OCI-LY1 (cell line): ENCODE measurements around the gene METAP1D.

Experiments
- H2AFZ ChIP-seq: fragments of 200-600 bp; sonication (generic), shearing (Covaris generic); 2 replicates; pipeline ENCODE4 v1.6.0; 2014; ENCODE audit warnings: antibody characterized with exemption, mild to moderate bottlenecking, low read length
- H3F3A ChIP-seq: fragments of 200-600 bp; sonication (generic), shearing (Covaris generic); 2 replicates; pipeline ENCODE4 v1.6.0; 2014; ENCODE audit warnings: mild to moderate bottlenecking, antibody characterized with exemption, low read length, moderate library complexity; ENCODE audit not compliant: insufficient read depth
- H3K27ac ChIP-seq: fragments of 200-600 bp; sonication (generic); 2 replicates; pipeline ENCODE4 v1.5.1; 2014; ENCODE audit warnings: low read length, mixed run types, mild to moderate bottlenecking, low read depth; ENCODE audit not compliant: poor library complexity, severe bottlenecking
- H3K27me3 ChIP-seq: fragments of 200-600 bp; sonication (generic); 2 replicates; pipeline ENCODE4 v1.6.0; 2014; ENCODE audit warnings: antibody characterized with exemption, mild to moderate bottlenecking, low read length, moderate library complexity; ENCODE audit not compliant: insufficient read depth
- H3K36me3 ChIP-seq: fragments of 200-600 bp; sonication (generic); 2 replicates; pipeline ENCODE4 v1.6.1; 2014; ENCODE audit warnings: mild to moderate bottlenecking, antibody characterized with exemption, low read length, moderate library complexity, mixed read lengths; ENCODE audit not compliant: insufficient read depth
- H3K4me1 ChIP-seq: fragments of 200-600 bp; sonication (generic); 2 replicates; pipeline ENCODE4 v1.5.1; 2014; ENCODE audit warnings: mild to moderate bottlenecking, low read length, moderate library complexity; ENCODE audit not compliant: insufficient read depth, severe bottlenecking
- H3K4me2 ChIP-seq: fragments of 200-600 bp; sonication (generic), shearing (Covaris generic); 2 replicates; pipeline ENCODE4 v1.6.1; 2014; ENCODE audit warnings: low read length
- H3K4me3 ChIP-seq: fragments of 200-600 bp; sonication (generic); 2 replicates; pipeline ENCODE4 v1.5.1; 2014; ENCODE audit warnings: low read length, low read depth, mild to moderate bottlenecking, mixed read lengths; ENCODE audit not compliant: poor library complexity, severe bottlenecking
- H3K79me2 ChIP-seq: fragments of 200-600 bp; shearing (Covaris generic); 2 replicates; pipeline ENCODE4 v1.6.1; 2016; ENCODE audit warnings: mixed run types, low read length, mixed read lengths; ENCODE audit not compliant: insufficient read depth
- H3K9ac ChIP-seq: fragments of 200-600 bp; sonication (generic), shearing (Covaris generic); 2 replicates; pipeline ENCODE4 v1.6.1; 2014; ENCODE audit warnings: mild to moderate bottlenecking, low read length, mixed read lengths
- H3K9me2 ChIP-seq: fragments of 200-600 bp; sonication (generic), shearing (Covaris generic); 2 replicates; pipeline ENCODE4 v1.6.1; 2014; ENCODE audit warnings: low read depth, mild to moderate bottlenecking, low read length, mixed read lengths
- H3K9me3 ChIP-seq: fragments of 200-600 bp; shearing (Covaris generic); 2 replicates; pipeline ENCODE4 v1.6.1; 2014; ENCODE audit warnings: low read length, mixed read lengths
- H4K20me1 ChIP-seq: fragments of 200-600 bp; sonication (generic), shearing (Covaris generic); 2 replicates; pipeline ENCODE4 v1.6.0; 2016; ENCODE audit warnings: mild to moderate bottlenecking, low read length; ENCODE audit not compliant: insufficient read depth
- EZH2 ChIP-seq: fragments of 200-600 bp; sonication (generic), shearing (Covaris generic); IDR thresholded peaks from 2 replicates; pipeline ENCODE4 v1.8.0; 2017; ENCODE audit warnings: borderline replicate concordance, mixed run types, mild to moderate bottlenecking, antibody characterized with exemption, low read length, moderate library complexity, mixed read lengths
- TF ChIP-seq, protein P1 (sequence below): fragments of 200-600 bp; sonication (generic), shearing (Covaris generic); IDR thresholded peaks from 2 replicates; pipeline ENCODE4 v1.5.1; 2017; ENCODE audit warnings: mild to moderate bottlenecking, antibody characterized with exemption, low read length, moderate library complexity, mixed read lengths

METAP1D gene

DNA sequence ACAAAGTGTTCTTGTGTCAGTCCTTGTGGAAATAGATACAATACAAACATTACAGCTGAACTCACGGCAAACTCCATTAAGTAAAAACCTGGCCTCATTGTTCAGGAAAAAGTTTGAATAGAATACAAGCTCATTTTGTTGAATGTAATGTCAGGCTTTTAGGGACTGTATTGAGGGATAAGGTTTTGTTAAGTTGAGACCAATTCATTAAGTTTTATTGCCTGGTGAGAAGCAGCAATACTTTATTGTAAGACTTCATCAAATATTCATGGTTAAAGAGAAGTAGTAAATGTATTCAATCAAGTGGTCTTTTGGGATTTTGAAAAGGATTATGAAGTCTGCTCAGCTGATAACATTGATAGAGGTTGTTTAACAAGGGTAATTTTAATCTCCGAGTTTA lies 35.4 kb upstream of the METAP1D start:
- peaks cover 41% of the 10 kb centered on the region for H3K36me3 ChIP-seq

DNA sequence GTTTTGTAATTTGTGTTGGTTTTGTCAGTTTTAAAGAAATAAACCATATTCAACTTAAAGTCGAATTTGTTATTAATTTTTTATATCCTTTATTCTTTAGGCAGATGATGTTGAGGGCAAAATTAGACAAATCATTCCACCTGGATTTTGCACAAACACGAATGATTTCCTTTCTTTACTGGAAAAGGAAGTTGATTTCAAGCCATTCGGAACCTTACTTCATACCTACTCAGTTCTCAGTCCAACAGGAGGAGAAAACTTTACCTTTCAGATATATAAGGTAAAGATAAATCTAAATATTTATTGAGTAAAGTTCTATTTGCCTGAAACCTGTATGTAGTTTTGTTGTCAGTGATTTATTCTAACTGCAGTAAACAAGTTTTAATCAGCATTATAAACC lies 34.5 kb upstream of the METAP1D start:
- Histone ChIP-seq H3K27ac (no peak overlapping the region), H3K9ac (no peak overlapping the region), H3K9me3 (no peaks in the 10 kb centered on the region), H3K4me1 (no peaks in the 10 kb centered on the region), H3F3A (no peaks in the 10 kb centered on the region), H3K36me3 (peaks cover 47% of the 10 kb centered on the region), H2AFZ (no peak overlapping the region), H3K4me3 (no peak overlapping the region), H3K27me3 (no peaks in the 10 kb centered on the region), H3K4me2 (no peak overlapping the region), H3K9me2 (no peaks in the 10 kb centered on the region), H3K79me2 (no peaks in the 10 kb centered on the region; the same call in 1 of the 2 replicates), H4K20me1 (no peaks in the 10 kb centered on the region)
- no peak for TF ChIP-seq EZH2
- TF ChIP-seq, protein P1, sequence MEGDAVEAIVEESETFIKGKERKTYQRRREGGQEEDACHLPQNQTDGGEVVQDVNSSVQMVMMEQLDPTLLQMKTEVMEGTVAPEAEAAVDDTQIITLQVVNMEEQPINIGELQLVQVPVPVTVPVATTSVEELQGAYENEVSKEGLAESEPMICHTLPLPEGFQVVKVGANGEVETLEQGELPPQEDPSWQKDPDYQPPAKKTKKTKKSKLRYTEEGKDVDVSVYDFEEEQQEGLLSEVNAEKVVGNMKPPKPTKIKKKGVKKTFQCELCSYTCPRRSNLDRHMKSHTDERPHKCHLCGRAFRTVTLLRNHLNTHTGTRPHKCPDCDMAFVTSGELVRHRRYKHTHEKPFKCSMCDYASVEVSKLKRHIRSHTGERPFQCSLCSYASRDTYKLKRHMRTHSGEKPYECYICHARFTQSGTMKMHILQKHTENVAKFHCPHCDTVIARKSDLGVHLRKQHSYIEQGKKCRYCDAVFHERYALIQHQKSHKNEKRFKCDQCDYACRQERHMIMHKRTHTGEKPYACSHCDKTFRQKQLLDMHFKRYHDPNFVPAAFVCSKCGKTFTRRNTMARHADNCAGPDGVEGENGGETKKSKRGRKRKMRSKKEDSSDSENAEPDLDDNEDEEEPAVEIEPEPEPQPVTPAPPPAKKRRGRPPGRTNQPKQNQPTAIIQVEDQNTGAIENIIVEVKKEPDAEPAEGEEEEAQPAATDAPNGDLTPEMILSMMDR: no peak

More for the DNA sequence above, 35.4 kb upstream of the METAP1D start:
- no peaks in the 10 kb centered on the region for H3K9me3 ChIP-seq
- no peaks in the 10 kb centered on the region for H3K9me2 ChIP-seq
- no peaks in the 10 kb centered on the region for H3F3A ChIP-seq
- H3K27ac ChIP-seq: no peak overlapping the region
- H3K4me3 ChIP-seq: no peak overlapping the region
- no peaks in the 10 kb centered on the region for H3K27me3 ChIP-seq
- H3K79me2 ChIP-seq: no peaks in the 10 kb centered on the region; the same call in 1 of the 2 replicates
- no peaks in the 10 kb centered on the region for H4K20me1 ChIP-seq
- no peak for TF ChIP-seq EZH2
- TF ChIP-seq, protein P1: no peak
- no peak overlapping the region for H3K9ac ChIP-seq
- no peaks in the 10 kb centered on the region for H3K4me1 ChIP-seq
- H2AFZ ChIP-seq: no peak overlapping the region
- H3K4me2 ChIP-seq: no peak overlapping the region

DNA sequence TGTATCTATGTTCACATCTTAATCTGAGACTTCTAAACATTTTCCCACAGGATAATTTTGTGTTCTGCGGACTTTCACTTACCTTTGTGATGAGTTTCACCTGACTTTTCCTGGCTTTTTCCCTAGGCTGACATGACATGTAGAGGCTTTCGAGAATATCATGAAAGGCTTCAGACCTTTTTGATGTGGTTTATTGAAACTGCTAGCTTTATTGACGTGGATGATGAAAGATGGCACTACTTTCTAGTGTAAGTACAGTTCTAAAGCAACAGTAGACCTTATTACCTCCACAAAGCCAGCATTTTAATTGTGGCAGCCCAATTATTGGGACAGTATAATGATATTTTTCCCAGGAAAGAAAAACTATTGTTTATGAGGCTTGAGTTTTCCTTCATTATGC lies 34.1 kb upstream of the METAP1D start:
- no peaks in the 10 kb centered on the region for H3K9me3 ChIP-seq
- no peaks in the 10 kb centered on the region for H3K27me3 ChIP-seq
- no peaks in the 10 kb centered on the region; the same call in 1 of the 2 replicates for H3K79me2 ChIP-seq
- TF ChIP-seq EZH2: no peak
- TF ChIP-seq, protein P1: no peak
- no peak overlapping the region for H3K4me3 ChIP-seq
- no peak overlapping the region for H3K27ac ChIP-seq
- H2AFZ ChIP-seq: no peak overlapping the region
- H3K36me3 ChIP-seq: peaks cover 47% of the 10 kb centered on the region
- H3K4me1 ChIP-seq: no peaks in the 10 kb centered on the region
- H4K20me1 ChIP-seq: no peaks in the 10 kb centered on the region
- no peak overlapping the region for H3K9ac ChIP-seq
- no peaks in the 10 kb centered on the region for H3K9me2 ChIP-seq
- H3K4me2 ChIP-seq: no peak overlapping the region
- H3F3A ChIP-seq: no peaks in the 10 kb centered on the region
